SK-N-SH treated with all-trans-retinoic acid at 6 μM for 48 hours (cell line): ENCODE measurements around the gene ST6GALNAC2.

Source experiments
- ATAC-seq: fragments of 200-7000 bp; cut with Tn5 transposase; 3 replicates; pipeline ENCODE4 v1.9.1; 2020; ENCODE audit warnings: mild to moderate bottlenecking, moderate library complexity
- CREB5 ChIP-seq: fragments of 250-450 bp; sonication (Bioruptor Pico); IDR thresholded peaks from 2 replicates; pipeline ENCODE4 v1.5.1; 2020; ENCODE audit warnings: low read depth, mild to moderate bottlenecking, moderate library complexity
- CSRNP3 ChIP-seq: fragments of 250-450 bp; sonication (Bioruptor Pico); IDR thresholded peaks from 2 replicates; pipeline ENCODE4 v1.5.1; 2021; ENCODE audit warnings: mild to moderate bottlenecking, moderate library complexity
- ESRRG ChIP-seq: fragments of 250-450 bp; sonication (Bioruptor Pico); IDR thresholded peaks from 2 replicates; pipeline ENCODE4 v1.6.1; 2021; ENCODE audit warnings: mild to moderate bottlenecking
- OSR1 ChIP-seq: fragments of 250-450 bp; sonication (Bioruptor Pico); IDR thresholded peaks from 2 replicates; pipeline ENCODE4 v1.8.0; 2022; ENCODE audit warnings: moderate library complexity, mild to moderate bottlenecking, inconsistent platforms
- PPARA ChIP-seq: fragments of 250-450 bp; sonication (Bioruptor Pico); IDR thresholded peaks from 2 replicates; pipeline ENCODE4 v1.5.0; 2020; ENCODE audit warnings: mild to moderate bottlenecking, borderline replicate concordance
- SNAI2 ChIP-seq: fragments of 250-450 bp; sonication (Bioruptor Pico); IDR thresholded peaks from 2 replicates; pipeline ENCODE4 v1.5.0; 2020; ENCODE audit warnings: mild to moderate bottlenecking, moderate library complexity
- TCF4 ChIP-seq: fragments of 250-450 bp; sonication (Bioruptor Pico); IDR thresholded peaks from 2 replicates; pipeline ENCODE4 v1.8.0; 2021; ENCODE audit warnings: mild to moderate bottlenecking, moderate library complexity, borderline replicate concordance
- TOX ChIP-seq: fragments of 250-450 bp; sonication (Bioruptor Pico); IDR thresholded peaks from 2 replicates; pipeline ENCODE4 v1.8.0; 2021; ENCODE audit warnings: mild to moderate bottlenecking, moderate library complexity, borderline replicate concordance
- ZC3H10 ChIP-seq: fragments of 250-450 bp; sonication (Bioruptor Pico); IDR thresholded peaks from 2 replicates; pipeline ENCODE4 v1.5.1; 2021; ENCODE audit warnings: mild to moderate bottlenecking, moderate library complexity
- ZNF8 ChIP-seq: fragments of 450-650 bp; formaldehyde crosslinking; IDR thresholded peaks from 2 replicates; pipeline ENCODE4 v1.5.0; 2020; ENCODE audit warnings: mild to moderate bottlenecking, moderate library complexity
- TF ChIP-seq, protein P1 (sequence below): fragments of 250-450 bp; sonication (Bioruptor Pico); IDR thresholded peaks from 2 replicates; pipeline ENCODE4 v1.5.0; 2020; ENCODE audit warnings: mild to moderate bottlenecking, moderate library complexity
- TF ChIP-seq, protein P2 (sequence below): fragments of 250-450 bp; sonication (Bioruptor Pico); IDR thresholded peaks from 2 replicates; pipeline ENCODE4 v1.8.0; 2020; ENCODE audit warnings: mild to moderate bottlenecking, moderate library complexity, borderline replicate concordance
- TF ChIP-seq, protein P3 (sequence below): fragments of 250-450 bp; sonication (Bioruptor Pico); IDR thresholded peaks from 2 replicates; pipeline ENCODE4 v1.8.0; 2021; ENCODE audit warnings: low read depth, mild to moderate bottlenecking, moderate library complexity, borderline replicate concordance

Gene ST6GALNAC2

DNA sequence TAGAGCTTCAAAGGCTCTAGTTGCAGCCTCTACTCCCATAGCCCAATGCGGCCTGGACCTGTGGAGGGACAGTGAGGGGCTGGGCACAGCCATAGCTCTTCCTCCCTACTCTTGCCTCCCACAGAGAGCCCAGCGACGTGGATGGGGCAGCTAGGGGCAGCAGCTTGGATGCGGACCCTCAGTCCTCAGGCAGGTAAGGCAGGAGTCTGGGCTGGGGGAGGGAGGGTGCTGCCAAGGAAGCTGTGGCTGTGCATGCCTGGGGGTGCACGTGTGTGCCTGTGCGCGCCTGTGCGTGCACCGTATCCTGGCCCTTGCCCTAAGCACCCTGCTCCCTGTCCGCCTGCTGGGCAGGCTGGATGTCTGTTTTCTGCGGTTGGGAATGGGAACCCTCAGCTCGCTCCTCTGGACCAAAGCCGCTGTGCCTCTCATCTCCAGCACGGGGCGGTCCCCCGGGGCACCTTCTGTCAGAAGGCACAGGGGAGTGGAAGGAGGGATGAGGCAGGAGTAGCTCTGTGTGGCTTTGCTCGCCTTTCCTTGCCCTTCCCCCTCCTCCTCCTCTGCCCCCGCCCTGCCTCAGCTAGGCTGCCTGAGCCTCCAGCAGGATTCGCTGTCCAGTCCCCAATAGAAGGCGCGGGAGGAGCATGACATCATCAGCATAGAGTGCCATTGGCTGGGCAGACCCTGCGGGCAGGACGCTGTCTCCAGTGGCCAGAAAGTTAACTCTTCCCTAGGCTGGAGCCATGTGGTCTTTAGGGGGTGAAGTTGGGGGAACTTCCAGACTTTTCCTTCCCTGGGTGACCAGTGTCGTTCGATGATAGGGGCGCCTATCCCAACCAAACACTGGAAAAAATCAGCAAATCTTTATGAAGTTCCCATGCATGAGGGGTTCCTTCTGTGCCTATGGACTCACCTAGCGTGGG, 45.0 kb downstream of the ST6GALNAC2 start:
- TF ChIP-seq SNAI2 (0 out of 2 replicates have a peak, but pooled peaks have one; percentile 9), TOX (CRISPR knock-in tag) (no peak), CREB5 (CRISPR knock-in tag) (no peak; the same call in 1 of the 2 replicates), CSRNP3 (no peak), PPARA (CRISPR knock-in tag) (no peak)
- TF ChIP-seq, protein P1, sequence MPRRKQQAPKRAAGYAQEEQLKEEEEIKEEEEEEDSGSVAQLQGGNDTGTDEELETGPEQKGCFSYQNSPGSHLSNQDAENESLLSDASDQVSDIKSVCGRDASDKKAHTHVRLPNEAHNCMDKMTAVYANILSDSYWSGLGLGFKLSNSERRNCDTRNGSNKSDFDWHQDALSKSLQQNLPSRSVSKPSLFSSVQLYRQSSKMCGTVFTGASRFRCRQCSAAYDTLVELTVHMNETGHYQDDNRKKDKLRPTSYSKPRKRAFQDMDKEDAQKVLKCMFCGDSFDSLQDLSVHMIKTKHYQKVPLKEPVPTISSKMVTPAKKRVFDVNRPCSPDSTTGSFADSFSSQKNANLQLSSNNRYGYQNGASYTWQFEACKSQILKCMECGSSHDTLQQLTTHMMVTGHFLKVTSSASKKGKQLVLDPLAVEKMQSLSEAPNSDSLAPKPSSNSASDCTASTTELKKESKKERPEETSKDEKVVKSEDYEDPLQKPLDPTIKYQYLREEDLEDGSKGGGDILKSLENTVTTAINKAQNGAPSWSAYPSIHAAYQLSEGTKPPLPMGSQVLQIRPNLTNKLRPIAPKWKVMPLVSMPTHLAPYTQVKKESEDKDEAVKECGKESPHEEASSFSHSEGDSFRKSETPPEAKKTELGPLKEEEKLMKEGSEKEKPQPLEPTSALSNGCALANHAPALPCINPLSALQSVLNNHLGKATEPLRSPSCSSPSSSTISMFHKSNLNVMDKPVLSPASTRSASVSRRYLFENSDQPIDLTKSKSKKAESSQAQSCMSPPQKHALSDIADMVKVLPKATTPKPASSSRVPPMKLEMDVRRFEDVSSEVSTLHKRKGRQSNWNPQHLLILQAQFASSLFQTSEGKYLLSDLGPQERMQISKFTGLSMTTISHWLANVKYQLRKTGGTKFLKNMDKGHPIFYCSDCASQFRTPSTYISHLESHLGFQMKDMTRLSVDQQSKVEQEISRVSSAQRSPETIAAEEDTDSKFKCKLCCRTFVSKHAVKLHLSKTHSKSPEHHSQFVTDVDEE, result peak; percentile 1; the same call in 1 of the 2 replicates
- peak; percentile 95 for ATAC-seq

GRCh38 chr17:76539631-76540271, 45.9 kb downstream of the ST6GALNAC2 start, which contains the start of gene PRCD:
TSS of gene PRCD (plus strand) at chr17:76540044. CDS start at chr17:76540142, 98 bp downstream.
- TF ChIP-seq ZC3H10 (CRISPR knock-in tag) (no peak), OSR1 (CRISPR knock-in tag) (no peak), TCF4 (no peak), ESRRG (CRISPR knock-in tag) (no peak), SNAI2 (no peak), CSRNP3 (no peak), ZNF8 (CRISPR knock-in tag) (no peak)
- TF ChIP-seq, protein P1, result no peak
- TF ChIP-seq, protein P2, sequence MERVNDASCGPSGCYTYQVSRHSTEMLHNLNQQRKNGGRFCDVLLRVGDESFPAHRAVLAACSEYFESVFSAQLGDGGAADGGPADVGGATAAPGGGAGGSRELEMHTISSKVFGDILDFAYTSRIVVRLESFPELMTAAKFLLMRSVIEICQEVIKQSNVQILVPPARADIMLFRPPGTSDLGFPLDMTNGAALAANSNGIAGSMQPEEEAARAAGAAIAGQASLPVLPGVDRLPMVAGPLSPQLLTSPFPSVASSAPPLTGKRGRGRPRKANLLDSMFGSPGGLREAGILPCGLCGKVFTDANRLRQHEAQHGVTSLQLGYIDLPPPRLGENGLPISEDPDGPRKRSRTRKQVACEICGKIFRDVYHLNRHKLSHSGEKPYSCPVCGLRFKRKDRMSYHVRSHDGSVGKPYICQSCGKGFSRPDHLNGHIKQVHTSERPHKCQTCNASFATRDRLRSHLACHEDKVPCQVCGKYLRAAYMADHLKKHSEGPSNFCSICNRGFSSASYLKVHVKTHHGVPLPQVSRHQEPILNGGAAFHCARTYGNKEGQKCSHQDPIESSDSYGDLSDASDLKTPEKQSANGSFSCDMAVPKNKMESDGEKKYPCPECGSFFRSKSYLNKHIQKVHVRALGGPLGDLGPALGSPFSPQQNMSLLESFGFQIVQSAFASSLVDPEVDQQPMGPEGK (CRISPR knock-in tag), result no peak
- ATAC-seq, result no peak

- TF ChIP-seq SNAI2, result no peak
- TF ChIP-seq, protein P3, sequence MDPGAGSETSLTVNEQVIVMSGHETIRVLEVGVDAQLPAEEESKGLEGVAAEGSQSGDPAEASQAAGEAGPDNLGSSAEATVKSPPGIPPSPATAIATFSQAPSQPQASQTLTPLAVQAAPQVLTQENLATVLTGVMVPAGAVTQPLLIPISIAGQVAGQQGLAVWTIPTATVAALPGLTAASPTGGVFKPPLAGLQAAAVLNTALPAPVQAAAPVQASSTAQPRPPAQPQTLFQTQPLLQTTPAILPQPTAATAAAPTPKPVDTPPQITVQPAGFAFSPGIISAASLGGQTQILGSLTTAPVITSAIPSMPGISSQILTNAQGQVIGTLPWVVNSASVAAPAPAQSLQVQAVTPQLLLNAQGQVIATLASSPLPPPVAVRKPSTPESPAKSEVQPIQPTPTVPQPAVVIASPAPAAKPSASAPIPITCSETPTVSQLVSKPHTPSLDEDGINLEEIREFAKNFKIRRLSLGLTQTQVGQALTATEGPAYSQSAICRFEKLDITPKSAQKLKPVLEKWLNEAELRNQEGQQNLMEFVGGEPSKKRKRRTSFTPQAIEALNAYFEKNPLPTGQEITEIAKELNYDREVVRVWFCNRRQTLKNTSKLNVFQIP, result no peak
- no peak for ATAC-seq
These were observed 46.6 kb downstream of the ST6GALNAC2 start for GRCh38 chr17:76538941-76539570.
